Endothelial cell of umbilical vein (primary cell): ENCODE results near the gene CHST11. TPM values are rescaled to one million over a fixed set of nuclear protein-coding genes. Genes with fewer than 3 reads are reported as not detected.

Experiments used
- BruUV-seq: library from RNA; stranded (reverse); fragments of 400-500 nt; replicated peaks from 2 replicates; lab custom pipeline; 2021; lab: Mats Ljungman, UMichigan
- CTCF ChIA-PET: fragments of 300-600, 350-600 bp; sonication (Branson Sonifier 250); formaldehyde crosslinking; loops from one replicate; lab custom pipeline; 2021; ENCODE audit warnings: antibody characterized with exemption, inconsistent platforms; lab: Charles Lee
- POLR2A ChIA-PET: fragments of 300-600, 350-600 bp; sonication (Branson Sonifier 250); formaldehyde crosslinking; loops from one replicate; lab custom pipeline; 2021; ENCODE audit warnings: antibody characterized with exemption, inconsistent platforms; lab: Charles Lee
- DNase-seq: peaks from one replicate; pipeline ENCODE4 v3.0.0-alpha.2; 2011; ENCODE audit warnings: low read depth, low spot score
- FAIRE-seq: peaks from 2 replicates; lab custom pipeline; 2011; peaks lifted over from hg19 to GRCh38; lab: Jason Lieb, UNC
- H2AFZ ChIP-seq: 2 replicates; pipeline ENCODE4 v1.6.0; 2012; ENCODE audit warnings: low read depth, low read length, control low read depth, inconsistent platforms
- H3K27ac ChIP-seq: 2 replicates; pipeline ENCODE4 v1.5.1; 2011; ENCODE audit warnings: low read depth, mild to moderate bottlenecking, control low read depth, low read length, moderate library complexity; ENCODE audit not compliant: insufficient read depth
- H3K27me3 ChIP-seq, 2 experiments: 2 replicates each; pipeline versions ENCODE4 v1.6.0 to v1.6.1; 2011; ENCODE audit warnings: low read length in 2 of 2, mixed read lengths in 1 of 2; ENCODE audit not compliant: control insufficient read depth in 2 of 2, insufficient read depth in 2 of 2
- H3K36me3 ChIP-seq, 2 experiments: 2 replicates in 1 of 2; 3 replicates in 1 of 2; pipeline ENCODE4 v1.5.1; 2011; ENCODE audit warnings: low read length in 2 of 2, mild to moderate bottlenecking in 1 of 2, moderate library complexity in 1 of 2; ENCODE audit not compliant: control insufficient read depth in 2 of 2, insufficient read depth in 2 of 2; ENCODE audit errors: extremely low read depth in 1 of 2
- H3K4me1 ChIP-seq: 3 replicates; pipeline ENCODE4 v1.5.1; 2011; ENCODE audit warnings: mild to moderate bottlenecking, low read length; ENCODE audit not compliant: control insufficient read depth, insufficient read depth; ENCODE audit errors: extremely low read depth
- H3K4me2 ChIP-seq: 2 replicates; pipeline ENCODE4 v1.6.1; 2011; ENCODE audit warnings: low read length, control low read depth, mixed read lengths; ENCODE audit not compliant: insufficient read depth
- H3K4me3 ChIP-seq, 3 experiments: fragments of 200-600 bp in 1 of 3; sonication (generic), shearing (Covaris generic) in 1 of 3; replicated peaks in 1 of 3; 2 replicates each; pipeline ENCODE4 v1.5.1; 2011 to 2016; ENCODE audit warnings: control low read depth in 3 of 3, low read length in 3 of 3, mild to moderate bottlenecking in 2 of 3, inconsistent platforms in 1 of 3, low read depth in 1 of 3, moderate library complexity in 1 of 3; ENCODE audit not compliant: insufficient read depth in 1 of 3
- H3K79me2 ChIP-seq: 2 replicates; pipeline ENCODE4 v1.6.0; 2012; ENCODE audit warnings: low read length, inconsistent platforms; ENCODE audit not compliant: control insufficient read depth, insufficient read depth
- H3K9ac ChIP-seq: replicated peaks from 2 replicates; pipeline ENCODE3; 2011; ENCODE audit warnings: low read length, control low read depth; ENCODE audit not compliant: insufficient read depth; ENCODE audit errors: extremely low read depth
- H3K9me1 ChIP-seq: replicated peaks from 3 replicates; pipeline ENCODE4 v1.6.0; 2011; ENCODE audit warnings: mild to moderate bottlenecking, low read length; ENCODE audit not compliant: control insufficient read depth, insufficient read depth; ENCODE audit errors: extremely low read depth
- H3K9me3 ChIP-seq: replicated peaks from 2 replicates; pipeline ENCODE4 v1.5.1; 2012; ENCODE audit warnings: low read length, inconsistent platforms; ENCODE audit not compliant: control insufficient read depth, insufficient read depth
- H4K20me1 ChIP-seq: replicated peaks from 2 replicates; pipeline ENCODE3; 2011; ENCODE audit warnings: mild to moderate bottlenecking, low read length; ENCODE audit not compliant: control insufficient read depth, insufficient read depth; ENCODE audit errors: extremely low read depth
- CTCF ChIP-seq, 2 donors: IDR thresholded peaks; 1 replicate in 1 of 2; 2 replicates in 1 of 2; pipeline ENCODE4 v1.5.1; 2011; ENCODE audit warnings: low read length in 2 of 2, mild to moderate bottlenecking in 2 of 2, moderate library complexity in 2 of 2, control low read depth in 1 of 2, inconsistent platforms in 1 of 2, low read depth in 1 of 2; ENCODE audit not compliant: insufficient read depth in 1 of 2; ENCODE audit errors: extremely low read depth in 1 of 2
- EZH2 ChIP-seq: IDR thresholded peaks from 2 replicates; pipeline ENCODE4 v1.6.1; 2012; ENCODE audit warnings: borderline replicate concordance, low read depth, mild to moderate bottlenecking, moderate library complexity, low read length, inconsistent platforms; ENCODE audit not compliant: severe bottlenecking
- FOS ChIP-seq: IDR thresholded peaks from 2 replicates; pipeline ENCODE4 v1.6.1; 2011; ENCODE audit warnings: mild to moderate bottlenecking, low read length, moderate library complexity, borderline replicate concordance; ENCODE audit not compliant: insufficient read depth
- GATA2 ChIP-seq: IDR thresholded peaks from 2 replicates; pipeline ENCODE4 v1.7.0; 2011; ENCODE audit warnings: low read depth, mild to moderate bottlenecking, moderate library complexity, mixed read lengths, low read length; ENCODE audit not compliant: insufficient read length, insufficient read depth
- JUN ChIP-seq: IDR thresholded peaks from 2 replicates; pipeline ENCODE4 v1.6.1; 2011; ENCODE audit warnings: borderline replicate concordance, low read depth; ENCODE audit not compliant: insufficient read length, insufficient read depth
- MYC ChIP-seq: IDR thresholded peaks from one replicate; pipeline ENCODE4 v1.6.1; 2011; ENCODE audit warnings: mild to moderate bottlenecking, low read depth, low read length
- POLR2A ChIP-seq: IDR thresholded peaks from 2 replicates; pipeline ENCODE4 v1.6.1; 2012; ENCODE audit warnings: low read depth, mild to moderate bottlenecking, control low read depth, low read length
- POLR2AphosphoS5 ChIP-seq: IDR thresholded peaks from 2 replicates; pipeline ENCODE4 v1.6.1; 2012; ENCODE audit warnings: low read depth, mild to moderate bottlenecking, control low read depth, low read length, moderate library complexity; ENCODE audit not compliant: insufficient read depth
- dilution Hi-C: fragments of 300-500 bp; cut with MboI; formaldehyde crosslinking; loops from one replicate; pipeline ENCODE4 v1.15.0; 2019; ENCODE audit warnings: low sequenced_read_pairs; ENCODE audit not compliant: extremely low pct_ligation_motif_present
- intact Hi-C: fragments of 100-400 bp; cut with micrococcal nuclease; formaldehyde crosslinking; loops from one replicate; pipeline ENCODE4 v1.10.0; 2022
- polyA plus RNA-seq, 4 experiments: library from polyadenylated mRNA; depleted of rRNA in 3 of 4; stranded (reverse) in 3 of 4; unstranded in 1 of 4; fragments of >200 nt; gene quantifications; 2 replicates each; pipeline versions ENCODE4 v1.2.1 to v1.2.3, GENCODE V29; 2011 to 2012; ENCODE audit warnings: missing spikeins in 1 of 4
- total RNA-seq: library from RNA; stranded (reverse); gene quantifications from 2 replicates; pipeline ENCODE4 v1.2.3, GENCODE V29; 2021
- TF ChIP-seq, protein P1 (sequence below): IDR thresholded peaks from 2 replicates; pipeline ENCODE4 v1.6.1; 2011; ENCODE audit not compliant: insufficient read depth, insufficient read length

CHST11 gene
- total and polyA plus RNA-seq, 2 donors (not counting 3 experiments of a cell fraction or from before 2014, with no cell fraction given): 19.7 to 20.9 TPM

- no peak overlapping the region for H3K4me2 ChIP-seq
Measured at GRCh38 chr12:104569346-104570173, 112.8 kb downstream of the CHST11 start.

GRCh38 chr12:104570174-104570907, 113.6 kb downstream of the CHST11 start:
- ChIA-PET POLR2A (no interaction called here), CTCF (interaction anchor here (3.1 kb wide), 1 partner anchor 189 kb away, joined by 9 read pairs; no protein-coding TSS in a partner anchor)
- H3K4me2 ChIP-seq: no peak overlapping the region
- no peaks in the 10 kb centered on the region for H3K27me3 ChIP-seq
- intact Hi-C loops: no loop called here
- no peaks in the 10 kb centered on the region for H3K4me1 ChIP-seq
- H3K27ac ChIP-seq: no peak overlapping the region
- no TSS peak for BruUV-seq
- no peaks in the 10 kb centered on the region for H3K9me1 ChIP-seq
- H3K9ac ChIP-seq: no peak overlapping the region
- no peaks in the 10 kb centered on the region for H3K9me3 ChIP-seq
- no peak overlapping the region for H2AFZ ChIP-seq
- DNase-seq (no peak), FAIRE-seq (no peak)
- no peak overlapping the region for H3K4me3 ChIP-seq
- TF ChIP-seq, protein P1, sequence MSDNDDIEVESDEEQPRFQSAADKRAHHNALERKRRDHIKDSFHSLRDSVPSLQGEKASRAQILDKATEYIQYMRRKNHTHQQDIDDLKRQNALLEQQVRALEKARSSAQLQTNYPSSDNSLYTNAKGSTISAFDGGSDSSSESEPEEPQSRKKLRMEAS: no peak
- TF ChIP-seq POLR2AphosphoS5 (no peak), FOS (no peak), GATA2 (no peak), EZH2 (no peak), JUN (no peak), MYC (no peak), POLR2A (no peak), CTCF (IDR thresholded peaks at IDR 0.05; ENCODE audit: extremely low read depth in 1 of 2, insufficient read depth in 1 of 2, low read depth in 1 of 2, low read length in 2 of 2) (no peak)
- peaks cover under 1% of the 10 kb centered on the region for H3K79me2 ChIP-seq
- dilution Hi-C loops: no loop called here
- no peaks in the 10 kb centered on the region for H4K20me1 ChIP-seq
- no peaks in the 10 kb centered on the region for H3K36me3 ChIP-seq

More at GRCh38 chr12:104569346-104570173, 112.8 kb downstream of the CHST11 start:
- H3K9me1 ChIP-seq: no peaks in the 10 kb centered on the region
- CTCF ChIA-PET: interaction anchor here (0.9 to 3.1 kb wide), 5 partner anchors 14 to 245 kb away, joined by 3 to 9 read pairs (median 3); partner anchors contain the start of gene CHST11
- BruUV-seq: no TSS peak
- no peaks in the 10 kb centered on the region for H4K20me1 ChIP-seq
- DNase-seq (no peak), FAIRE-seq (no peak)
- H2AFZ ChIP-seq: no peak overlapping the region
- dilution Hi-C loops (no loop called here), intact Hi-C loops (no loop called here)
- H3K4me3 ChIP-seq: no peak overlapping the region
- POLR2A ChIA-PET: no interaction called here
- H3K27ac ChIP-seq: no peak overlapping the region
- TF ChIP-seq POLR2AphosphoS5: no peak
- no peaks in the 10 kb centered on the region for H3K36me3 ChIP-seq
- H3K9me3 ChIP-seq: no peaks in the 10 kb centered on the region
- no peaks in the 10 kb centered on the region for H3K27me3 ChIP-seq
- H3K4me1 ChIP-seq: no peaks in the 10 kb centered on the region
- no peaks in the 10 kb centered on the region for H3K79me2 ChIP-seq
- H3K9ac ChIP-seq: no peak overlapping the region
